SH-SY5Y (cell line): ENCODE data around the gene ABCA13.

ENCODE experiments used
- GATA2 ChIP-seq: IDR thresholded peaks from 2 replicates; pipeline ENCODE4 v1.6.1; 2011; ENCODE audit warnings: mild to moderate bottlenecking, low read depth, low read length
- GATA3 ChIP-seq: IDR thresholded peaks from 2 replicates; pipeline ENCODE4 v1.6.1; 2011; ENCODE audit warnings: low read depth, mild to moderate bottlenecking, low read length, moderate library complexity

- no peak for TF ChIP-seq GATA3
- no peak for TF ChIP-seq GATA2
Measured at GRCh38 chr7:48416327-48416908, 245.2 kb downstream of the ABCA13 start.
